CD14-positive monocyte (primary cell): ENCODE measurements around the gene PPFIA4. TPM values are rescaled to one million over a fixed set of nuclear protein-coding genes. Genes with fewer than 3 reads are reported as not detected.

ENCODE experiments used
- DNase-seq, 3 donors: peaks; one replicate each; pipeline ENCODE4 v3.0.0-alpha.2; 2011 to 2022
- H2AFZ ChIP-seq: 2 replicates; pipeline ENCODE4 v1.6.0; 2012; ENCODE audit warnings: mild to moderate bottlenecking, low read depth, low read length, inconsistent platforms; ENCODE audit not compliant: insufficient read depth, poor library complexity, severe bottlenecking
- H3K27ac ChIP-seq, 2 donors: 1 replicate in 1 of 2; 2 replicates in 1 of 2; pipeline ENCODE4 v1.5.1; 2012 to 2013; ENCODE audit warnings: low read length in 2 of 2, control low read depth in 1 of 2, inconsistent platforms in 1 of 2, low read depth in 1 of 2, mild to moderate bottlenecking in 1 of 2
- H3K27me3 ChIP-seq, 2 donors: one replicate each; pipeline versions ENCODE4 v1.6.0 to v1.6.1; 2011 to 2013; ENCODE audit warnings: low read length in 2 of 2; ENCODE audit not compliant: control insufficient read depth in 2 of 2, insufficient read depth in 2 of 2
- H3K36me3 ChIP-seq, 2 donors: replicated peaks in 1 of 2; 1 replicate in 1 of 2; 2 replicates in 1 of 2; pipeline versions ENCODE4 v1.5.1 to v1.6.1; 2012 to 2013; ENCODE audit warnings: low read length in 2 of 2, control low read depth in 1 of 2, inconsistent platforms in 1 of 2, mild to moderate bottlenecking in 1 of 2; ENCODE audit not compliant: insufficient read depth in 2 of 2, control insufficient read depth in 1 of 2
- H3K4me1 ChIP-seq, 2 donors: 1 replicate in 1 of 2; 2 replicates in 1 of 2; pipeline versions ENCODE4 v1.5.1 to v1.6.1; 2012 to 2013; ENCODE audit warnings: low read length in 2 of 2, control low read depth in 1 of 2, inconsistent platforms in 1 of 2, mild to moderate bottlenecking in 1 of 2, moderate library complexity in 1 of 2; ENCODE audit not compliant: insufficient read depth in 2 of 2, control insufficient read depth in 1 of 2
- H3K4me2 ChIP-seq: replicated peaks from 2 replicates; pipeline ENCODE3; 2012; ENCODE audit warnings: low read length, moderate library complexity, mild to moderate bottlenecking; ENCODE audit not compliant: poor library complexity, severe bottlenecking; ENCODE audit errors: extremely low read depth
- H3K4me3 ChIP-seq, 3 experiments: fragments of 200-600 bp in 1 of 3; sonication (generic) in 1 of 3; replicated peaks in 1 of 3; 1 replicate in 2 of 3; 2 replicates in 1 of 3; pipeline ENCODE4 v1.5.1; 2011 to 2013; ENCODE audit warnings: low read length in 3 of 3, mild to moderate bottlenecking in 3 of 3, control low read depth in 2 of 3, low read depth in 2 of 3, inconsistent platforms in 1 of 3, moderate library complexity in 1 of 3
- H3K79me2 ChIP-seq: 2 replicates; pipeline ENCODE4 v1.6.0; 2012; ENCODE audit warnings: mild to moderate bottlenecking, control low read depth, inconsistent platforms, low read length, moderate library complexity; ENCODE audit not compliant: insufficient read depth
- H3K9ac ChIP-seq: 2 replicates; pipeline ENCODE4 v1.6.0; 2017; ENCODE audit warnings: low read length, mild to moderate bottlenecking; ENCODE audit not compliant: insufficient read depth, poor library complexity, severe bottlenecking
- H3K9me3 ChIP-seq, 2 donors: replicated peaks in 1 of 2; 1 replicate in 1 of 2; 2 replicates in 1 of 2; pipeline versions ENCODE4 v1.5.1 to v1.6.1; 2012 to 2013; ENCODE audit warnings: low read length in 2 of 2, control low read depth in 1 of 2; ENCODE audit not compliant: control insufficient read depth in 1 of 2, insufficient read depth in 1 of 2
- H4K20me1 ChIP-seq: 2 replicates; pipeline ENCODE4 v1.6.0; 2012; ENCODE audit warnings: mild to moderate bottlenecking, low read length, control low read depth, moderate library complexity; ENCODE audit not compliant: insufficient read depth
- H3K27ac Mint-ChIP-seq, 7 donors: one replicate each; pipeline ENCODE4 v1.8.0; 2020; ENCODE audit warnings: mild to moderate bottlenecking in 7 of 7, mixed read lengths in 7 of 7, moderate library complexity in 6 of 7, inconsistent platforms in 2 of 7
- H3K27me3 Mint-ChIP-seq, 3 donors: one replicate each; pipeline ENCODE4 v1.8.0; 2021 to 2022; ENCODE audit warnings: low read depth in 3 of 3, mild to moderate bottlenecking in 3 of 3, mixed read lengths in 3 of 3, moderate library complexity in 3 of 3, inconsistent platforms in 1 of 3
- H3K36me3 Mint-ChIP-seq, 2 donors: one replicate each; pipeline ENCODE4 v1.8.0; 2020; ENCODE audit warnings: mixed read lengths in 2 of 2, inconsistent platforms in 1 of 2, mild to moderate bottlenecking in 1 of 2
- H3K4me1 Mint-ChIP-seq: one replicate; pipeline ENCODE4 v1.8.0; 2020; ENCODE audit warnings: mild to moderate bottlenecking, mixed read lengths
- H3K4me3 Mint-ChIP-seq, 2 donors: one replicate each; pipeline ENCODE4 v1.8.0; 2020; ENCODE audit warnings: mild to moderate bottlenecking in 2 of 2, mixed read lengths in 2 of 2, moderate library complexity in 1 of 2
- H3K9me3 Mint-ChIP-seq, 7 donors: one replicate each; pipeline ENCODE4 v1.8.0; 2020 to 2022; ENCODE audit warnings: mixed read lengths in 7 of 7, mild to moderate bottlenecking in 6 of 7, moderate library complexity in 6 of 7, inconsistent platforms in 2 of 7
- WGBS: methylation state at CpG from one replicate; pipeline ENCODE4 v1.1.5; 2013; ENCODE audit warnings: missing lambda C conversion rate; ENCODE audit not compliant: insufficient coverage; 5-methylcytosine and 5-hydroxymethylcytosine counted together
- intact Hi-C, 2 donors: fragments of 100-400 bp; cut with micrococcal nuclease; formaldehyde crosslinking; loops; one replicate each; pipeline versions ENCODE4 v1.15.0 to v1.15.1; 2023
- polyA plus RNA-seq, 3 donors: library from polyadenylated mRNA; depleted of rRNA in 1 of 3; unstranded in 2 of 3; stranded (reverse) in 1 of 3; fragments of 300-500 nt in 2 of 3; fragments of >200 nt in 1 of 3; fragmentation: Illumina TruSeq in 2 of 3; gene quantifications; 1 replicate in 2 of 3; 2 replicates in 1 of 3; pipeline ENCODE4 v1.2.3, GENCODE V29; 2012 to 2021
- TF ChIP-seq, protein P1 (sequence below): fragments of 200-600 bp; IDR thresholded peaks from one replicate; pipeline ENCODE4 v1.8.0; 2022; ENCODE audit warnings: antibody characterized with exemption, mild to moderate bottlenecking

PPFIA4 gene
- polyA plus RNA-seq, 3 donors, result 0.52 to 1.0 (median 0.97) TPM

- H3K79me2 ChIP-seq, result no peaks in the 10 kb centered on the region
- intact Hi-C loops, result loop anchor here in 1 of 2 donors (2.0 to 10.0 kb wide), 2 partner anchors 77 to 93 kb away; no protein-coding TSS in a partner anchor
- DNase-seq, result no peak
- TF ChIP-seq, protein P1, sequence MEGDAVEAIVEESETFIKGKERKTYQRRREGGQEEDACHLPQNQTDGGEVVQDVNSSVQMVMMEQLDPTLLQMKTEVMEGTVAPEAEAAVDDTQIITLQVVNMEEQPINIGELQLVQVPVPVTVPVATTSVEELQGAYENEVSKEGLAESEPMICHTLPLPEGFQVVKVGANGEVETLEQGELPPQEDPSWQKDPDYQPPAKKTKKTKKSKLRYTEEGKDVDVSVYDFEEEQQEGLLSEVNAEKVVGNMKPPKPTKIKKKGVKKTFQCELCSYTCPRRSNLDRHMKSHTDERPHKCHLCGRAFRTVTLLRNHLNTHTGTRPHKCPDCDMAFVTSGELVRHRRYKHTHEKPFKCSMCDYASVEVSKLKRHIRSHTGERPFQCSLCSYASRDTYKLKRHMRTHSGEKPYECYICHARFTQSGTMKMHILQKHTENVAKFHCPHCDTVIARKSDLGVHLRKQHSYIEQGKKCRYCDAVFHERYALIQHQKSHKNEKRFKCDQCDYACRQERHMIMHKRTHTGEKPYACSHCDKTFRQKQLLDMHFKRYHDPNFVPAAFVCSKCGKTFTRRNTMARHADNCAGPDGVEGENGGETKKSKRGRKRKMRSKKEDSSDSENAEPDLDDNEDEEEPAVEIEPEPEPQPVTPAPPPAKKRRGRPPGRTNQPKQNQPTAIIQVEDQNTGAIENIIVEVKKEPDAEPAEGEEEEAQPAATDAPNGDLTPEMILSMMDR, result no peak
- Mint-ChIP-seq H3K4me1 (peaks cover 28% of the 10 kb centered on the region), H3K4me3 (peak overlapping the region in 1 of 2 donors; percentile 75), H3K36me3 (peaks cover 0 to 1% of the 10 kb centered on the region in 2 donors), H3K27ac (no peak overlapping the region), H3K9me3 (peaks cover 0 to 8% (median 6%) of the 10 kb centered on the region in 7 donors), H3K27me3 (peaks cover 64 to 93% (median 92%) of the 10 kb centered on the region in 3 donors)
- H2AFZ ChIP-seq, result no peak overlapping the region
- H3K4me3 ChIP-seq, result no peak overlapping the region
- peaks cover 0 to 7% of the 10 kb centered on the region in 2 donors for H3K9me3 ChIP-seq
- no peaks in the 10 kb centered on the region for H4K20me1 ChIP-seq
- no peaks in the 10 kb centered on the region for H3K36me3 ChIP-seq
- no peak overlapping the region for H3K27ac ChIP-seq
- peaks cover 21 to 23% of the 10 kb centered on the region in 2 donors for H3K4me1 ChIP-seq
- WGBS, result 36% methylated on average over 10 of the region's 11 CpGs
- H3K4me2 ChIP-seq, result no peak overlapping the region
- H3K9ac ChIP-seq, result no peak overlapping the region
- peaks cover 33 to 76% of the 10 kb centered on the region in 2 donors for H3K27me3 ChIP-seq
These were observed 95.1 kb downstream of the PPFIA4 start for GRCh38 chr1:203121186-203122015.

GRCh38 chr1:203122159-203122558 is 95.9 kb downstream of the PPFIA4 start:
- WGBS, result 100% methylated on average over 2 of the region's 2 CpGs
- TF ChIP-seq, protein P1, result no peak
- Histone ChIP-seq H3K36me3 (no peaks in the 10 kb centered on the region), H3K27ac (no peak overlapping the region), H3K79me2 (no peaks in the 10 kb centered on the region), H3K9ac (no peak overlapping the region), H3K4me3 (no peak overlapping the region), H3K4me2 (no peak overlapping the region), H3K9me3 (peaks cover 0 to 7% of the 10 kb centered on the region in 2 donors), H2AFZ (no peak overlapping the region), H4K20me1 (no peaks in the 10 kb centered on the region), H3K27me3 (peaks cover 41 to 77% of the 10 kb centered on the region in 2 donors), H3K4me1 (peaks cover 28 to 31% of the 10 kb centered on the region in 2 donors)
- Mint-ChIP-seq H3K27me3 (peaks cover 61 to 96% (median 94%) of the 10 kb centered on the region in 3 donors), H3K36me3 (peaks cover 0 to 4% of the 10 kb centered on the region in 2 donors), H3K9me3 (peaks cover 0 to 10% (median 6%) of the 10 kb centered on the region in 7 donors), H3K4me3 (peak overlapping the region in 1 of 2 donors; percentile 67), H3K27ac (no peak overlapping the region), H3K4me1 (peaks cover 35% of the 10 kb centered on the region)
- no peak for DNase-seq
- intact Hi-C loops, result loop anchor here in 1 of 2 donors (10.0 kb wide), 1 partner anchor 77 kb away; no protein-coding TSS in a partner anchor
